SKM-1 (cell line): ENCODE results near the gene ZNF587B.
"Not testable (repeated sequence)": the region's sequence is repeated elsewhere in the genome, so short reads cannot be mapped to it uniquely, and the experiment has no call there.

Experiments
- DNase-seq: peaks from one replicate; lab custom pipeline; 2025; ENCODE audit not compliant: unreplicated experiment; lab: John Stamatoyannopoulos, UW

The ZNF587B gene

DNA sequence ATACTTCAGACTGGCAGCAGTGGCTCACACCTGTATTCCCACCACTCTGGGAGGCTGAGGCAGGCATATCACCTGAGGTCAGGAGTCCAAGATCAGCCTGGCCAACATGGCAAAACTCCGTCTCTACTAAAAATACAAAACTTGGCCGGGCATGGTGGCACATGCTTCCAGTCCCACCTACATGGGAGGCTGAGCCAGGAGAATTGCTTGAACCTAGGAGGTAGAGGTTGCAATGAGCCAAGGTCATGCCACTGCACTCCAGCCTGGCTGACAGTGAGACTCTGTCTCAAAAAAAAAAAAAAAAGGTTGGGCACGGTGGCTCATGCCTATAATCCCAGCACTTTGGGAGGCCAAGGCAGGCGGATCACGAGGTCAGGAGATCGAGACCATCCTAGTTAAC lies 39.6 kb downstream of the ZNF587B start:
- not testable (repeated sequence) for DNase-seq

DNA sequence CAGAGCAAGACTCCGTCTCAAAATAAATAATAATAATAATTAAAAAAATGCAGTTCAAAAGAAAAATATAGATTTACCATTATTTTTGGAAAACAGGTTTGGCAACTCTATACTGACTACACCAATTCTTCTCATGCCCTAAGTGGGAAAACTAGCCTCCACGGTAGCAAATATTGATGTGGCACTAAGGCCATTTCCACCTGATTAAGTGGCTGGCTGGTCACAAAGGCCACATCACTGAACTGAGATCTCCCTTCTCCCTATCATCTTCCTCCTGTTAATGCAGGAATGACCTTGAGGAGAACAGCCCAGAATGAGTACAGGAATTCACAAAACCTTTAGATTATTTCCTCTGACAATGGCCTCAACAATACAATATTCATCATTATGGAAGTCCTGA lies 40.1 kb downstream of the ZNF587B start:
- no peak for DNase-seq

DNA sequence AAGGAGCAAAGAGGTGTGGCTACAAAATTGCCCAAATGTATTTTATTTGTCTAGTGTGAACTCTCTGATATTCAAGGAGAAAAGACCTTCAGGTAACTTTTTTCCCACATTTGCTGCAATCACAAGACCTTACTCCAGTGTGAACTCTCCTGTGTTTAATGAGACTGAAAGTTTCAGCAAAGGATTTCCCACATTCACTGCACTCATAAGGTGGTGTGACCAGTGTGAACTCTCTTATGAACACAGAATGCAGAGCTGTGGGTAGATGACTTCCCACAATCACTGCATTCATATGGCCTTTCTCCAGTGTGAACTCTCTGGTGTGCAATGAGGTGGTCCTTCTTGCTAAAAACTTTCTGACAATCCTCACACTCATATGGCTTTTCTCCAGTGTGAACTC lies 42.4 kb downstream of the ZNF587B start:
- no peak for DNase-seq

DNA sequence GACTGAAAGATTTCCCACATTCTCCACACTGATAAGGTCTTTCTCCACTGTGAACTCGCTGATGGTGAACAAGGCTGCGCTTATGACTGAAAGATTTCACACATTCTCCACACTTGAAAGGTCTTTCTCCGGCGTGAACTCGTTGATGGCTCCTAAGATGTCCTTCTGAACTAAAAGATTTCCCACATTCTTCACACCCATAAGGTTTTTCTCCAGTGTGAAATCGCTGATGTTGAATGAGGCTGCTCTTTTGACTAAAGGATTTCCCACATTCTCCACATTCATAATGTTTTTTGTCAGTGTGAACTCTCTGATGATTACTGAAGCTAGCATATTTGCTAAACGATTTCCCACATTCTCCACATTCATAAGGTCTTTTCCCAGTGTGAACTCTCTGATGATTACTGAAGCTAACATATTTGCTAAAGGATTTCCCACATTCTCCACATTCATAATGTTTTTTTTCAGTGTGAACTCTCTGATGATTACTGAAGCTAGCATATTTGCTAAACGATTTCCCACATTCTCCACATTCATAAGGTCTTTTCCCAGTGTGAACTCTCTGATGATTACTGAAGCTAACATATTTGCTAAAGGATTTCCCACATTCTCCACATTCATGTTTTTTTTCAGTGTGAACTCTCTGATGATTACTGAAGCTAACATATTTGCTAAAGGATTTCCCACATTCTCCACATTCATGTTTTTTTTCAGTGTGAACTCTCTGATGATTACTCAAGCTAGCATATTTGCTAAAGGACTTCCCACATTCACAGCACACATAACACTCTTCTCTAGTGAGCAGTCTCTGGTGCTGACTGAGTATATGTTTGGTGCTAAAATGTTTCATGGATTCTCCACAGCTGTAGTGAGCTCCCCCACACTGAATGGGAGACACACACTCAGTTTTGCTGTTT lies 44.0 kb downstream of the ZNF587B start:
- not testable (repeated sequence) for DNase-seq

DNA sequence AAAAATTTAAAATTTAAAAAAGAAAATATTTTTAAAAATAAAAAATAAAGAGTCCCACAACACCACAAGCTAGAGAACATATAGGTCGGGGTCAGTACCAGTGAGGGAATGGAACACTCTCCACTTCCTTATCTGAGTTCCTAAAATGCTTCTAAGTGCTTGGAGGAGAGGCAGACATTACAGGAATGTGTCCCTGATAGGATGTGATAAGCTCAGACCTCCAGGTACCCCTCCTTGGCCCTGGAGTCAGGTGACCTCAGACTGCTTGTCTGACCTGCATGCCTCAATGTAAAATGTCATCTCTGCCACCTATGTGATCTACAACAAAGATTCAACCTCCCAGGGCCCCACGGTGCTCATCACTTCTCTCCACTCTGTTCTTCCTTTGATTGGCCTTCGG lies 55.9 kb downstream of the ZNF587B start:
- DNase-seq, result no peak

DNA sequence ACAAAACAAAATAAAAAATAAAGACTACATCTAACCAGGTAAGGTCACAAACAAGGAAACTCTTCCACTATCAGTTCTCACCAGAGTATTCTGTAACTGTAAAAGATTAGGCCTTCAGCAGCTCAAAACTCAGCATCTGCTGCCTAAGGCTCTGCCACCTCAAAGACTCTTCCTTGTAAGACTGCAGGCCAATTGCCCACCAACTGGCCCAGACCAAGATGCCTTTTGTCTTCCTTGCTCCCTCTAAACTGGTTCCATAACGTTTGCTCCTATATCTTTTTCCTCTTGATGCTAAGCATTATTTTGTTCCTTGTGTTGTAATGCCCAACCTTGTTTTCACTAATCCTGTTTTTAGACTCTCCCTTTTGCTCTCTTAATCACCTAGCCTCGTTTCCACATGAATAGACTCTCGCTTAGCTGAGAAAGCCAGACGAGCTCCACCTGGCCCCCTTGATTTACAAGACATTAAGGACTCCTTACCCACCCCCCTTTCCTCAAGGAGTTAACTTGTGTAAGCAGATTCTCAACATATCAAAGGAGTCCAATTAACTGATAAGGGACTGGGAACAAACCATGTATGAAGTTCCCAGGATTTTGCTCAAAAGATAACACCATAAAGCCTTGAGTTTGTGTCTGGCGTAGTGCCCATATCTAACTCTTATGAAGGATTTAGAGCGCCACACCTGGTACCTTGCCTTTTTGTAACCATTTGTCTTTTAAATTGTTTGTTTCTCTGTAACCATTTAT lies 57.3 kb downstream of the ZNF587B start:
- DNase-seq, result no peak

DNA sequence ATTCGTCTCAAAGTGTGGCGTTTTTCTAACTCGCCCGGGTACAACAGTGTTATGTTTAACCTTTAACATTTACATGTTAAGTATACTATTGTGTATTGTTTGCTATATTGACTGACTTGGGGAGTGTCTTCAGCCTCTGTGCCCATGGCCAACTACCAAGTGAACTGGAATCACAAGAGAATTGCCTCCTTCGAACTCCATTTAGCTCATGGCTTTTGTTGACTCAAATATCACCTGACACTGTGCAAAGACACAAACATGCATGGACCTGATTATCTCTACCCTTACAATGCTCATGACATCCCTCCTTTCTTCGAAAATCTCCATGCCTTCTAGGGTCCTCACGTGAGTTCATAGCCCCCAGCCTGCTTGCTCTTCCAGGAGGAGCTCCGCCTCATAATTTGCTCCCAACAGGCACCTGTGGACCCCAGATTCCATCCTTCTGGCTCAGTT lies 58.0 kb downstream of the ZNF587B start:
- no peak for DNase-seq

DNA sequence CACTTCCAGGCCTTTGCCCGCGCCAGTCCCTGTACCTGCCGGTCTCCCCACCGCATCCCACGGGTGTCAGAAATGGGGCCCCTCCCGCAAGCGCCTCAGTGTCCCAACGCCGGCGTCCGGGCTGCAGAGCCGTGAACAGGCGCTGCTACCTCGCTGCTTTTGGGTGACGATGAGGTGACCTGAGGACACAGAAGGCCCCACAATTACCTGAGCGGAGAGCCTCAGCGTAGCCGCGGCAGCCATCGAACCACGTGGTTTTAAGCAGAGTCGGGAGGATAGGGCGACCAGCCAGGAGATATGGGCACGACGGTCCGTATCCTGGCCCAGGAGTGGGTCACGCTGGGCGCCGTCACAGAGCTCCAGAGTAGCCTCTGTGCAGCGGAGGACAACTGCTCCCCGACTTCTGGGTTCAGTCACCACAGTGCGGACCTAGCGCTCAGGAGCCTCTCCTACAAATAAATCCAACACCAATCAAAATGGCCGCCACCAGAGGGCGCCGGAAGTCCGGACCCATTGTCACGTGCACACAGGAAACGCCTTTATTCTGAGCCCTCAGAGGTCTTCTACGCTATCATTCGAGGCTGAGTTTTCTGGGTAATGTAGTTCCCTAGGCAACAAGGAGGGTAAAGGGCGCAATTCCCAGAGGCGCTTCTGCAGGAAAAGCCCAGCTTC lies 58.6 kb downstream of the ZNF587B start, which contains the start of gene ZNF814:
TSS of gene ZNF814 (minus strand) at position 478 of the 672 bp plus-strand sequence. CDS start at position 243, 235 bp downstream.
- peak; percentile 46 for DNase-seq

DNA sequence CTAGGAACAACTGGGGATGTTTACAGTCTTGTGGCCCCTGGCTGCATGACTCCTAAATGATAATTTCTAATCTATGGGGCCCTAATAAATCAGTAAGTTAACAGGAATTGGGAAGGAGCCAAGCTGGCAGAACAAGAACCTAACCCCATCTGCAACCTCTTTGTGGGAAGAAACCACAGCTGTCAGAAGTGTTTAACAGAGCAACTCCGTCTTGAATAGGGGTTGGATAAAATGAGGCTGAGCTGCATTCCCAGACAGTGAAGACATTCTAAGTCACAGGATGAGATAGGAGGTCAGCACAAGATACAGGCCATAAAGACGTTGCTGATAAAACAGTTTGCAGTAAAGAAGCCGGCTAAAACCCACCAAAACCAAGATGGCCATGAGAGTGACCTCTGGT lies 60.6 kb downstream of the ZNF587B start:
- not testable (repeated sequence) for DNase-seq
